Measurements from ENCODE around the gene KLHL22.
"Not testable (repeated sequence)": the region's sequence is repeated elsewhere in the genome, so short reads cannot be mapped to it uniquely, and the experiment has no call there.

The KLHL22 gene

DNA sequence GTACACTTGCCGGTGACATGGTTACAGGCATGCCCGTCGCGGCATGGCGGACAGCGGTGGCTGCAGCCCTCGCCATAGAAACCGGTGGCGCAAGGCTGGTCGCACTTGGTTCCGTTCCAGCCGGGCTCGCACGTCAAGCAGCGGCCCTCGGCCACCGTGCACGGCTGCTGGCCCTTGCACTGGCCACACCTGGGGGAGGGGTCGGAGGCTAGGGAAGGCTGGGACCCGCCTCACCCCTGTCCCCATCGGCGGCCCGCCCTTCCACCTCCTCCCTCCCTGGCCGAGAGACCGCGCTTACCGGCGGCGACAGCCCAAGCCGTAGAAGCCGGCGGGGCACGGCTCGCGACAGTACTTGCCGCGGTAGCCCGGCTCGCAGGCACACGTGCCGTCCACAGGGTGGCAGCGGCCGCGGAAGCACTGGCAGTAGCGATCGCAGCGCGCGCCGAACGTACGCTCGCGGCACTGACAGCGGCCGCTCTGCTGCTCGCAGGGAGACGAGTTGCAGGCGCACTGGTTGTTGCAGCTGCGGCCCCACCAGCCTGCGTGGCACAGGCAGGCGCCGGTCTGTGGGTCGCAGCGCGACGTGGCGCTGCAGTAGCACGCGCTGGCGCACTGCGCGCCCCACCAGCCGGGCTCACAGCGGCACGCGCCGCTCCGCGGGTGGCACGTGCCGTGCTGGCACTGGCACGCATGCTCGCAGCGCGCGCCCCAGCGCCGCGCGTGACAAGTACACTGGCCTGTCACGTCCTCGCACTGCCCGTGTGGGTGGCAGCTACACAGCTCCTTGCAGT lies 64.7 kb downstream of the KLHL22 start:
- no peak for DNase-seq

DNA sequence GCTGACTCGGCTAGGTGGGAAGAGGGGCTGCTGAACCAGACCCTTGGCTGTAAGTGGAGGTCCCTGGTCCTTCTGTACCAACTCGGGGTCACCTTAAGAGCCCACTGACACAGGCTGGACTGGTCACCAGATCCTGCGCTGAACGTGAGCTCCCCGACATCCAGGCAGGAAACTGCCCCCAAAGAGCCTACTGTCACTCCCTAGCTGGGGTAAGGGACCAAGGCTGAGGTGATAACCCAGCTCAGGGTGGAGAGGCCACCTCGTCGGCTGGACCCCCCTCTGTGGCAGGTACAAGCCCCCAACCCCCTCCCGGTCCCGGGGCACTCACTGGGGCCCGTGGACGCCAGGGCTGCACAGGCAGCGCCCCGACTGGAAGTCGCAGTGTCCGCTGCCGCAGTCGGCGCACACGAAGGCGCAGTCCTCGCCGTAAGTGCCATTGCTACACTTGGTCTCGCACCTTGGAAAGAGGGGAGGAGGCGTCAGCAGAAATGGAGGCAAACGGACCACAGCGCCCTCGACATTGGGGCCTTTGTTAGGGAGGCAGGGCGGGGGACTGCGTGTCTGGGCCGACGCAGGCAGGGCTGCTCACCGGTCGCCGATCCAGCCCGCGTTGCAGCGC lies 65.4 kb downstream of the KLHL22 start:
- DNase-seq: no peak

GRCh38 chr22:20429254-20430100 lies 66.1 kb downstream of the KLHL22 start:
- no peak for DNase-seq

- DNase-seq: no peak
Observed at GRCh38 chr22:20428496-20429253, 66.9 kb downstream of the KLHL22 start.

DNA sequence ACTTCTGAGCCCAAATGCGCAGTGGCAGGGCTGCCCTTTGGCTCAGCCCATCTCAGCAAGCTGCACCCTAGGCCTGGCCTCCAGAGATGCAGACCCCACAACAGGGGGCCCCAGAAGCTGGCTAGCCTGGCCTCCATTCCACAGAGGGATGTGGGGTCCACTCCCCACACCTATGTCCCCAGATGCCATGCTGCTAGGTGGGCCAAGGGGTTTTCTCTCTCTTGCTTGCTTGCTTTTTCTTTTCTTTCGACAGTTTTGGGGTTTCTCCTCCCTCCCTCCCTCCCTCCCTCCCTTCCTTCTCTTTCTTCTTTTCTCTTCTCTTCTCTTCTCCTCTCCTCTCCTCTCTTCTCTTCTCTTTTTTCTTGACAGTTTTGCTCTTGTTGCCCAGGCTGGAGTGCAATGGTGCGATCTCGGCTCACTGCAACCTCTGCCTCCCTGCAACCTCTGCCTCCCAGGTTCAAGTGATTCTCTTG lies 67.6 kb downstream of the KLHL22 start:
- DNase-seq: no peak

DNA sequence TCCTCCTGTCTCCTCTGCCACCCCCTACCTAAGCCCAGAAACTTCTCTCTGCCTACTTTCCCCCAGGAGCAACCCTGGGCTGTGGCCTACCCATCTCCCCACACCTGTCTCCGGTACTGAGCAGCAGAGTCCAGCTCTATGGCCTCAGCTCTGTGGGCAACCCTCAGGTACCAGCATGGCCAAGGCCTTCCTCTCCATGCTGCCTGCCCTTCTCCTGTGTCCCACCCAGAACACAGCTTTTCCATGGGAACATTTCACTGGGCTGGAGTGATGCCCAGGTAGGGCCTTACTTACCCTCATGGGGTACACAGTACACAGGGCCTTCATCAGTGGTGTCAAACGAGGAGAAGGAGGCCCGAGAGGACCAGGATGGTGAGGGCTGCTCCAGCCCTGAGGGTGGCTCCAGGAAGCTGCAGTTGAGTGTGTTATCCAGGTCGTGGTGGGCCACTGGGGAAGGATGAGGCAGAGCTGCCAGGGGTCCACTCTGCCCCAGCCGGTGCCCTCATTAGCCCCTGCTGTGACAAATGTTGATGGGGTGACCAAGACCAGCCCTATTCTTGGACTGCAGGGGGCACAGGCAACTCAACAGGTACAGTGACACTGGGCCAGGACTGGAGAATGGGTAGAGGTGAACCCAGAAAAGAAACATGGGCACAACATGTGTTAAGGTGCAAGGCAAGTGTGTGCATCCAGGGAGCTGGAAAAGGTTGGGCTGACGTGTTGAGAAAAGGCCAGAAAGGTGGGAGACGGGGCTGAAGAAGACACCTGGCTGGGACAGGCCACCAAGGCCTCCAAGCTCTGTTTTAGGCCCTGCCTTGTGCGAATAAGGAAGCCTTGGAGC lies 68.3 kb downstream of the KLHL22 start:
- no peak for DNase-seq

GRCh38 chr22:20426259-20426615 lies 69.4 kb downstream of the KLHL22 start:
- no peak for DNase-seq

DNA sequence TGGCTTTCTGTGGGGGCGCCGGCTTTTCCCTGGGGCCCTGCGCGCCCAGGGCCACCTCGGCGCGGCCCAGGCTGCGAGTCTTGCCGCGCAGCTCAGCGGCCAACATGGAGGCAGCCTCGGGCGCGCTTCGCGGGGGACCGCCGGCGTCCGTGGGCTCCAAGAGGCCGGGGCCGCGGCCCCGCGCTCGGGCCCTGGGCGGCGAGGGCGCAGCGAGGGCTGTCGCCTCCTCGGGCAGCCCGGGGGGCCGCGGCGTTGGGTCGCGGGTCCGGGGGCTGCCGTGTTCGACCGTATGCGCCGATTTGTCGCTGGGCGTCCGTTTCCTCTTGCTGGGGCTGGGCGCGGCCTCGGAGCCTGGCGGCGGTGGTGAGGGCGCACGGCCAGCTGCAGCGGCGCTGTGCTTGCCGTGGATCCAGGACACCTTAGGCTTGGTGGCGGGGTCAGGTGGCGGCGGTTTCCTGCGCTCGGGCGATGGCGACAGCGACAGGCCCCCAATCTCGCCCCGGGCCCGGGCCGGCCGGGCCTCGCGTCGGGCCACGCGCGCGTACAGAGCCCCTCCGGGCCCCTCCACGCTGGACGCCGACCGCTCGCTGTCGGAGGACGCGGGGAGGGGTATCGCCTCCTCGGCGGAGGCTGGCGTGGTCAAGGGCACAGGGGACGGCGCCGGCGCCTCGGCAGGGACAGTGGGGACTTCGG lies 69.9 kb downstream of the KLHL22 start:
- no peak for DNase-seq

- no peak for DNase-seq
Observed at GRCh38 chr22:20424932-20425565, 70.5 kb downstream of the KLHL22 start.

GRCh38 chr22:20424568-20424931 lies 71.0 kb downstream of the KLHL22 start:
- DNase-seq: no peak

DNA sequence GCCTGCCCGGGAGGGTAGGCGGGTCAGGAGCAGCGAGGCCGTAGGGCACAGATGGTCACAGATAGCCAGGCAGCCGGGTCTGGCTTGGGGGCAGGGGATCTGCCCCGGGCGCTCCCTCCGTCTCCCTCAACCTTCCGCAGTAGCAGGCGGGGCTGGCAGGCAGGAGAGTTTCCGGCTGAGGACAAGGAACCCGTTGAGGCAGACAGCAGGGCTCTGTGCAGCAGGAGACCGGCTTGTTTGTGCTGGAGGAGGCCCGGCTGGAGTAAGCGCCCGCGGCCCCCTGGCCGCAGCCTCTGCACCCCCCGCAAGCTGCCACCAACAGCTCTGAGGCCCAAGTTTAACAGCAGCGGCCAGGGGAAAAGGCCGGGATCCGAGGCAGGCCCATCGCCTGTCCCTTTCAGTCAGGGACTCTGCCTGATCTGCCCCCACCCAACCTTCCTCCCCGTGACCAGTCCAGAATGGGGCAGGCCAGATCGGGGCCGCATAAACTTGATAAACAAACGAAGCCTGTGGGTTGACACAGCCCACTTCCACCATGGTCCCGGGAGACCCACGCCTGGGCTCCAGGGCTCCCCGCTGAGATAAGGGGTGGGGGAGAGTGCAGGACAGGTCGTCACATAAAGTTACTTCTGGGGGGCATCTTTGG lies 71.6 kb downstream of the KLHL22 start:
- DNase-seq: no peak

GRCh38 chr22:20423008-20423905 lies 72.3 kb downstream of the KLHL22 start:
- DNase-seq: no peak

- DNase-seq: no peak
Observed at GRCh38 chr22:20422271-20423007, 73.2 kb downstream of the KLHL22 start.

- DNase-seq: no peak
Observed at GRCh38 chr22:20421507-20421874, 74.1 kb downstream of the KLHL22 start.

- no peak for DNase-seq
Observed at GRCh38 chr22:20420157-20420842, 75.3 kb downstream of the KLHL22 start.

GRCh38 chr22:20419664-20419951 lies 76.0 kb downstream of the KLHL22 start:
- DNase-seq: no peak

DNA sequence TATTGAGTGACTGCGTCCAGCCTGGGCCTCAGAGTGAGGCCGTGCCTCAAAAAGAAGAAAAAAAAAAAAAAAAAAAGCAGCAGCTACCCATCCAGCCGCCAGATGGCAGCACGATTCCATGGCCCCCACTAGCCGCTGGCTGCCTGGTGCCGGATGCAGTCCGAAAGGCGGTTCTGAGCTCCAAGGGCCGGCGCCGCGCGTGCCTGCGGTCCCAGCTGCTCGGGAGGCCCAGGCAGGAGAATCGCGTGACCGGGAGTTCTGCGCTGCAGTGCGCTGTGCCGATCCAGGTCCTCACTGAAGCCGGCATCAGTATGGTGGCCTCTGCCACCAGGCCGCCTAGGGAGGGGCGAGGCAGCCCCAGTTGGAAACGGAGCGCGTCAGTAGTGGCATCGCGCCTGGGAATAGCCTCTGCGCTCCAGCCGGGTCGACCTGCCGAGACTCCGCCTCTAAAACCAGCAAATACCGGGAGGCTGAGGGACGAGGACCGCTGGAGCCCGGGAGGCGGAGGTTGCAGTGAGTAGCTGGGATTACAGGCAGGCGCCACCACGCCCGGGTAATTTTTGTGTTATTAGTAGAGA lies 77.3 kb downstream of the KLHL22 start:
- DNase-seq: no peak

DNA sequence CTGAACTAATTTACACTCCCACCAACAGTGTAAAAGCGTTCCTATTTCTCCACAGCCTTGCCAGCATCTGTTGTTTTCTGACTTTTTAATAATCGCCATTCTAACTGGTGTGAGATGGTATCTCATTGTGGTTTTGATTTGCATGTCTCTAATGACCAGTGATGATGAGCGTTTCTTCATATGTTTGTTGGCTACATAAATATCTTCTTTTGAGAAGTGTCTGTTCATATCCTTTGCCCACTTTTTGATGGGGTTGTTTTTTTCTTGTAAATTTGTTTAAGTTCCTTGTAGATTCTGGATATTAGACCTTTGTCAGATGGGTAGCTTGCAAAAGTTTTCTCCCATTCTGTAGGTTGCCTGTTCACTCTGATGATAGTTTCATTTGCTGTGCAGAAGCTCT lies 79.9 kb downstream of the KLHL22 start:
- DNase-seq: not testable (repeated sequence)

All from GF-D8 (cell line).